ACC112 (cell line): ENCODE data around the gene MEP1A.
"Not testable (repeated sequence)": the region's sequence is repeated elsewhere in the genome, so short reads cannot be mapped to it uniquely, and the experiment has no call there.

Source experiments
- H2AFZ ChIP-seq: fragments of 200-600 bp; sonication (generic); one replicate; pipeline ENCODE4 v1.6.0; 2017; ENCODE audit warnings: antibody characterized with exemption, low read length; ENCODE audit not compliant: unreplicated experiment
- H3K27ac ChIP-seq: fragments of 200-600 bp; sonication (generic); 2 replicates; pipeline ENCODE4 v1.5.1; 2014; ENCODE audit warnings: low read depth, mild to moderate bottlenecking, antibody characterized with exemption, low read length, moderate library complexity
- H3K27me3 ChIP-seq: fragments of 200-600 bp; sonication (generic); 2 replicates; pipeline ENCODE4 v1.6.1; 2014; ENCODE audit warnings: mild to moderate bottlenecking, antibody characterized with exemption, low read length, moderate library complexity, mixed read lengths; ENCODE audit not compliant: insufficient read depth
- H3K36me3 ChIP-seq: fragments of 200-600 bp; sonication (generic); 2 replicates; pipeline ENCODE4 v1.6.1; 2016; ENCODE audit warnings: mild to moderate bottlenecking, antibody characterized with exemption, low read length, moderate library complexity, mixed read lengths; ENCODE audit not compliant: insufficient read depth
- H3K4me1 ChIP-seq: fragments of 200-600 bp; sonication (generic); one replicate; pipeline ENCODE4 v1.6.1; 2016; ENCODE audit warnings: low read length, mixed read lengths; ENCODE audit not compliant: insufficient read depth, unreplicated experiment, control insufficient read depth
- H3K4me3 ChIP-seq: fragments of 200-600 bp; sonication (generic); 2 replicates; pipeline ENCODE4 v1.5.1; 2014; ENCODE audit warnings: mild to moderate bottlenecking, low read depth, low read length
- H3K79me2 ChIP-seq: fragments of 200-600 bp; sonication (generic); one replicate; pipeline ENCODE4 v1.6.0; 2016; ENCODE audit warnings: low read length; ENCODE audit not compliant: control insufficient read depth, unreplicated experiment, insufficient read depth

MEP1A gene

GRCh38 chr6:46757214-46757596 is 36.0 kb upstream of the MEP1A start:
- no peaks in the 10 kb centered on the region for H3K79me2 ChIP-seq
- H2AFZ ChIP-seq: no peak overlapping the region
- no peak overlapping the region for H3K27ac ChIP-seq
- peaks cover 21% of the 10 kb centered on the region for H3K4me1 ChIP-seq
- 0 out of 2 replicates have a peak, but pooled peaks cover 3% of the 10 kb centered on the region for H3K27me3 ChIP-seq
- H3K36me3 ChIP-seq: no peaks in the 10 kb centered on the region
- H3K4me3 ChIP-seq: no peak overlapping the region

- Histone ChIP-seq H3K36me3 (no peaks in the 10 kb centered on the region), H3K27ac (no peak overlapping the region), H3K4me3 (no peak overlapping the region), H2AFZ (no peak overlapping the region), H3K79me2 (no peaks in the 10 kb centered on the region), H3K27me3 (0 out of 2 replicates have a peak, but pooled peaks cover 3% of the 10 kb centered on the region), H3K4me1 (peaks cover 21% of the 10 kb centered on the region)
Measured at GRCh38 chr6:46758960-46759753, 34.0 kb upstream of the MEP1A start.

- H3K27me3 ChIP-seq: no peaks in the 10 kb centered on the region
- peaks cover 21% of the 10 kb centered on the region for H3K4me1 ChIP-seq
- H2AFZ ChIP-seq: no peak overlapping the region
- H3K27ac ChIP-seq: no peak overlapping the region
- H3K4me3 ChIP-seq: no peak overlapping the region
- no peaks in the 10 kb centered on the region for H3K36me3 ChIP-seq
- no peaks in the 10 kb centered on the region for H3K79me2 ChIP-seq
Measured at GRCh38 chr6:46760925-46761324, 32.3 kb upstream of the MEP1A start.

- no peaks in the 10 kb centered on the region for H3K27me3 ChIP-seq
- H3K36me3 ChIP-seq: no peaks in the 10 kb centered on the region
- H2AFZ ChIP-seq: no peak overlapping the region
- H3K79me2 ChIP-seq: no peaks in the 10 kb centered on the region
- no peak overlapping the region for H3K27ac ChIP-seq
- no peaks in the 10 kb centered on the region for H3K4me1 ChIP-seq
- H3K4me3 ChIP-seq: no peak overlapping the region
Measured at GRCh38 chr6:46763466-46763865, 29.7 kb upstream of the MEP1A start.

GRCh38 chr6:46764280-46764679 is 28.9 kb upstream of the MEP1A start:
- not testable (repeated sequence) for H3K4me3 ChIP-seq, H2AFZ ChIP-seq, H3K79me2 ChIP-seq, H3K36me3 ChIP-seq, H3K27ac ChIP-seq, H3K4me1 ChIP-seq, H3K27me3 ChIP-seq

- H3K36me3 ChIP-seq: no peaks in the 10 kb centered on the region
- no peak overlapping the region for H2AFZ ChIP-seq
- H3K79me2 ChIP-seq: no peaks in the 10 kb centered on the region
- no peaks in the 10 kb centered on the region for H3K4me1 ChIP-seq
- H3K27ac ChIP-seq: no peak overlapping the region
- no peak overlapping the region for H3K4me3 ChIP-seq
- no peaks in the 10 kb centered on the region for H3K27me3 ChIP-seq
Measured at GRCh38 chr6:46764961-46765360, 28.2 kb upstream of the MEP1A start.

- Histone ChIP-seq H3K4me3 (no peak overlapping the region), H3K27me3 (no peaks in the 10 kb centered on the region), H3K27ac (no peak overlapping the region), H3K36me3 (no peaks in the 10 kb centered on the region), H2AFZ (no peak overlapping the region), H3K79me2 (no peaks in the 10 kb centered on the region), H3K4me1 (no peaks in the 10 kb centered on the region)
Measured at GRCh38 chr6:46772016-46772415, 21.2 kb upstream of the MEP1A start.

- Histone ChIP-seq H3K4me1 (no peaks in the 10 kb centered on the region), H3K79me2 (no peaks in the 10 kb centered on the region), H3K27me3 (no peaks in the 10 kb centered on the region), H3K36me3 (no peaks in the 10 kb centered on the region), H3K27ac (no peak overlapping the region), H3K4me3 (no peak overlapping the region), H2AFZ (no peak overlapping the region)
Measured at GRCh38 chr6:46772762-46773161, 20.4 kb upstream of the MEP1A start.

GRCh38 chr6:46773201-46773855 is 19.9 kb upstream of the MEP1A start:
- H3K36me3 ChIP-seq: no peaks in the 10 kb centered on the region
- H3K4me1 ChIP-seq: no peaks in the 10 kb centered on the region
- H3K4me3 ChIP-seq: no peak overlapping the region
- no peak overlapping the region for H3K27ac ChIP-seq
- no peaks in the 10 kb centered on the region for H3K79me2 ChIP-seq
- H2AFZ ChIP-seq: no peak overlapping the region
- H3K27me3 ChIP-seq: no peaks in the 10 kb centered on the region

GRCh38 chr6:46774736-46775135 is 18.5 kb upstream of the MEP1A start:
- not testable (repeated sequence) for H3K36me3 ChIP-seq, H3K27me3 ChIP-seq, H3K4me1 ChIP-seq, H3K4me3 ChIP-seq, H2AFZ ChIP-seq, H3K27ac ChIP-seq, H3K79me2 ChIP-seq
